Endodermal cell (in vitro differentiated cells): ENCODE results near the gene NIPBL. TPM values are rescaled to one million over a fixed set of nuclear protein-coding genes. Genes with fewer than 3 reads are reported as not detected.
A peak's percentile ranks its signal among the peaks of the same experiment; 100 is the strongest.
"Not testable (repeated sequence)": the region's sequence is repeated elsewhere in the genome, so short reads cannot be mapped to it uniquely, and the experiment has no call there.

ENCODE experiments used
- DNase-seq: peaks from one replicate; pipeline ENCODE4 v3.0.0-alpha.2; 2017
- H3K27ac ChIP-seq: 2 replicates; pipeline ENCODE4 v1.5.1; 2013; ENCODE audit warnings: mild to moderate bottlenecking, low read depth, low read length, moderate library complexity
- H3K27me3 ChIP-seq: 2 replicates; pipeline ENCODE4 v1.6.1; 2013; ENCODE audit warnings: mild to moderate bottlenecking, low read length, moderate library complexity; ENCODE audit not compliant: insufficient read depth, control insufficient read depth, poor library complexity, severe bottlenecking
- H3K36me3 ChIP-seq: 2 replicates; pipeline ENCODE4 v1.7.0; 2013; ENCODE audit warnings: mild to moderate bottlenecking, low read length, moderate library complexity; ENCODE audit not compliant: control insufficient read depth, insufficient read depth
- H3K4me1 ChIP-seq: one replicate; pipeline ENCODE4 v1.7.0; 2013; ENCODE audit warnings: low read length; ENCODE audit not compliant: control insufficient read depth, insufficient read depth
- H3K4me3 ChIP-seq: 2 replicates; pipeline ENCODE4 v1.5.1; 2013; ENCODE audit warnings: mild to moderate bottlenecking, low read length, moderate library complexity
- H3K9ac ChIP-seq: 2 replicates; pipeline ENCODE4 v1.6.1; 2013; ENCODE audit warnings: mild to moderate bottlenecking, low read length, moderate library complexity; ENCODE audit not compliant: poor library complexity, severe bottlenecking; ENCODE audit errors: extremely low read depth
- H3K9me3 ChIP-seq: 2 replicates; pipeline ENCODE4 v1.6.1; 2013; ENCODE audit warnings: mild to moderate bottlenecking, low read length, moderate library complexity; ENCODE audit not compliant: control insufficient read depth
- H3K27ac Mint-ChIP-seq: 2 replicates; pipeline ENCODE4 v1.8.0; 2020; ENCODE audit warnings: mixed read lengths
- H3K27me3 Mint-ChIP-seq: 2 replicates; pipeline ENCODE4 v1.8.0; 2021; ENCODE audit warnings: mild to moderate bottlenecking, mixed read lengths; ENCODE audit not compliant: insufficient read depth
- H3K36me3 Mint-ChIP-seq: 2 replicates; pipeline ENCODE4 v1.8.0; 2020; ENCODE audit warnings: low read depth, mixed read lengths
- H3K4me1 Mint-ChIP-seq: 2 replicates; pipeline ENCODE4 v1.8.0; 2020; ENCODE audit warnings: mixed read lengths
- H3K4me3 Mint-ChIP-seq: 2 replicates; pipeline ENCODE4 v1.8.0; 2020; ENCODE audit warnings: mild to moderate bottlenecking, moderate library complexity, mixed read lengths
- H3K9me3 Mint-ChIP-seq: 2 replicates; pipeline ENCODE4 v1.8.0; 2020; ENCODE audit warnings: mild to moderate bottlenecking, mixed read lengths
- WGBS, 2 experiments: methylation state at CpG; one replicate each; pipeline versions ENCODE4 v1.1.5 to v1.1.7; 2013; ENCODE audit warnings: missing lambda C conversion rate in 2 of 2, mixed read lengths in 1 of 2; ENCODE audit not compliant: insufficient coverage in 1 of 2, insufficient read length in 1 of 2; 5-methylcytosine and 5-hydroxymethylcytosine counted together
- total RNA-seq, 2 donors: library from RNA; stranded (reverse); fragmentation: NEBNext Ultra II Directional in 1 of 2; extraction: Animal tissue kit (Norgen Biotek cat#: 25700) in 1 of 2; gene quantifications; 2 replicates in 1 of 2; 3 replicates in 1 of 2; pipeline ENCODE4 v1.2.1, GENCODE V29; 2021
- TF ChIP-seq, protein P1 (sequence below): fragments of 200-600 bp; sonication (generic); conservative IDR thresholded peaks from 2 replicates; pipeline ENCODE4 v1.5.0; 2021; ENCODE audit warnings: antibody characterized with exemption, mild to moderate bottlenecking

Gene NIPBL
- total RNA-seq, 2 donors from 2014 or later: 63.3 to 65.8 TPM

DNA sequence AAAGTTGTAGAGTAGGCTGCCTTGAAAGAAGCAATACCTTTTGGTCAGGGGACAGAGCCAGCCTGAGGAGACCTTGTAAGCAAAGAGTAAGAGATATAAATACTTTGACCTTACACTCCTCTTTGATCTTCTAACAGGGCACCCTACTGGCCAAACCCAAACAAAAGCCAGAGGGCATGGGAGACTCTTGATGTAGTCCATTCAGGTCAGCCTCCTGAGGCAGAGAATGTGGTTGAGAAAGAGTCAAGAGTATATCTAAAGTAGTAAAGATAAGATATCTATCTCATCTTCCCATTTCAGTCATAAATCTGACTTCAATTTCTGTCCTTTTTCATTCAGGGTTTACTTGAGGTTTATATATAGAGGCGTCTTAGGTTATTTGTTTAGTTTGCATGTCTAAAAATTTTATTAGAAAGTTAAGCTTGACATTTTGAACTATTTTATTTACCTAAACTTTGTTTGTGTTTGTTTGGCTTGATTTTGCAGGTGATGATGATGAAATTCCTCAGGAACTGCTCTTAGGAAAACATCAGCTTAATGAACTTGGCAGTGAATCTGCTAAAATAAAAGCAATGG, 125.7 kb downstream of the NIPBL start:
- no peaks in the 10 kb centered on the region for H3K9me3 ChIP-seq
- no peak overlapping the region for H3K4me3 Mint-ChIP-seq
- no peaks in the 10 kb centered on the region for H3K9me3 Mint-ChIP-seq
- peak overlapping the region; percentile 37 for H3K4me3 ChIP-seq
- H3K36me3 ChIP-seq: peaks cover 58% of the 10 kb centered on the region
- TF ChIP-seq, protein P1, sequence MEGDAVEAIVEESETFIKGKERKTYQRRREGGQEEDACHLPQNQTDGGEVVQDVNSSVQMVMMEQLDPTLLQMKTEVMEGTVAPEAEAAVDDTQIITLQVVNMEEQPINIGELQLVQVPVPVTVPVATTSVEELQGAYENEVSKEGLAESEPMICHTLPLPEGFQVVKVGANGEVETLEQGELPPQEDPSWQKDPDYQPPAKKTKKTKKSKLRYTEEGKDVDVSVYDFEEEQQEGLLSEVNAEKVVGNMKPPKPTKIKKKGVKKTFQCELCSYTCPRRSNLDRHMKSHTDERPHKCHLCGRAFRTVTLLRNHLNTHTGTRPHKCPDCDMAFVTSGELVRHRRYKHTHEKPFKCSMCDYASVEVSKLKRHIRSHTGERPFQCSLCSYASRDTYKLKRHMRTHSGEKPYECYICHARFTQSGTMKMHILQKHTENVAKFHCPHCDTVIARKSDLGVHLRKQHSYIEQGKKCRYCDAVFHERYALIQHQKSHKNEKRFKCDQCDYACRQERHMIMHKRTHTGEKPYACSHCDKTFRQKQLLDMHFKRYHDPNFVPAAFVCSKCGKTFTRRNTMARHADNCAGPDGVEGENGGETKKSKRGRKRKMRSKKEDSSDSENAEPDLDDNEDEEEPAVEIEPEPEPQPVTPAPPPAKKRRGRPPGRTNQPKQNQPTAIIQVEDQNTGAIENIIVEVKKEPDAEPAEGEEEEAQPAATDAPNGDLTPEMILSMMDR: peak; percentile 41
- peaks cover 13% of the 10 kb centered on the region for H3K4me1 Mint-ChIP-seq
- no peaks in the 10 kb centered on the region for H3K27me3 Mint-ChIP-seq
- DNase-seq: peak; percentile 73
- H3K4me1 ChIP-seq: peaks cover 8% of the 10 kb centered on the region
- no peak overlapping the region for H3K27ac ChIP-seq
- H3K27ac Mint-ChIP-seq: peak overlapping the region; percentile 13
- H3K27me3 ChIP-seq: no peaks in the 10 kb centered on the region
- H3K9ac ChIP-seq: no peak overlapping the region
- WGBS, 2 experiments: 75% methylated on average over 1 of the region's 1 CpG; no CpG with 5 or more reads in 1 of the 2 experiments
- peaks cover 39% of the 10 kb centered on the region for H3K36me3 Mint-ChIP-seq

DNA sequence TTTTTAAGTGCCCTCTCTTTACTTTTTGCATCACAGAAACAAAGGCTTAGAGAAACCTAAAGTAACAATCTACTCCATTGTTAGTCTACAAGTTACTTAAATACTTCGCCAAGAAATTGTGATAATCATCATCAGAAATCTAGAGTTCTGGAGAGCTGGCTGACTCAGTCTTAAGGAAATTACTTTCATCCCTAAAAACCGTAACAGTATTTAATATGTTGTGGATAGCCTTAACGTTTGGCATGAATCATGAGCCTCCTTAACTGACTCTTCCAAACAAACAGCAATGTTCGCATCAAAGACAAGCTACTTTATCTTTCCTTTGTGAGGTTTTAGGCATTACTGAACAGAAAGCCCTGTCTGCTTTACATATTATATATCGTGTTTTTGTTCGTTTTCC, 128.7 kb downstream of the NIPBL start:
- DNase-seq: no peak
- Histone ChIP-seq H3K9ac (no peak overlapping the region), H3K4me3 (no peak overlapping the region), H3K27me3 (no peaks in the 10 kb centered on the region), H3K4me1 (peaks cover 8% of the 10 kb centered on the region), H3K36me3 (peaks cover 73% of the 10 kb centered on the region), H3K9me3 (no peaks in the 10 kb centered on the region), H3K27ac (no peak overlapping the region)
- no peak overlapping the region for H3K4me3 Mint-ChIP-seq
- H3K27me3 Mint-ChIP-seq: no peaks in the 10 kb centered on the region
- H3K4me1 Mint-ChIP-seq: peaks cover 13% of the 10 kb centered on the region
- TF ChIP-seq, protein P1: no peak
- WGBS, 2 experiments: 88 to 100% methylated on average over 1 to 6 of the region's 6 CpGs
- peaks cover 39% of the 10 kb centered on the region for H3K36me3 Mint-ChIP-seq
- H3K27ac Mint-ChIP-seq: no peak overlapping the region
- no peaks in the 10 kb centered on the region for H3K9me3 Mint-ChIP-seq

DNA sequence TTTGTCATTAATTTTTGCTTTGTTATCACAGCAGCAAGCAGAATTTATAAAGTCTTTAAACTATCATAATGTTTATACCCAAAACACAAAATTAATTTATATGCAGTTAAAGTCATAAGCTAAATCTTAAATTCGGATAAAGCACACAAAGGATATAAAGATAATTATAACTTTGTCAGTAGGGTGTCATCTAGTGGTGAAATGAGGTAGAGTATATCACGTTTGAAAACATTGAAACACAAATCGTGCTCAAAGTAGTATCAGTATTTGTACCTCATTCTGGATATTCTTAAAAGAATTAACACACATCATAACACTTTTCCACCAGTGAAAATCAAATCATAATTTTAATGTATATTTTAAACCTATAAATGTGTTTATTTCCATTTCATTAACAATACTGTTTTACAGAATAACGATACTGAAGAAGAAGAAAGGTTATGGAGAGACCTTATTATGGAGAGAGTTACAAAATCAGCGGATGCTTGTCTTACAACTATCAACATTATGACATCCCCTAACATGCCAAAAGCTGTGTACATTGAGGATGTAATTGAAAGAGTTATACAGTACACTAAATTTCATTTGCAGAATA, 129.5 kb downstream of the NIPBL start:
- no peaks in the 10 kb centered on the region for H3K9me3 ChIP-seq
- Mint-ChIP-seq H3K27ac (no peak overlapping the region), H3K36me3 (peaks cover 42% of the 10 kb centered on the region), H3K4me1 (peaks cover 13% of the 10 kb centered on the region), H3K9me3 (no peaks in the 10 kb centered on the region), H3K27me3 (no peaks in the 10 kb centered on the region), H3K4me3 (no peak overlapping the region)
- 87% methylated on average over 3 of the region's 5 CpGs; no CpG with 5 or more reads in 1 of the 2 experiments for WGBS, 2 experiments
- TF ChIP-seq, protein P1: peak; percentile 74
- H3K27me3 ChIP-seq: no peaks in the 10 kb centered on the region
- peaks cover 75% of the 10 kb centered on the region for H3K36me3 ChIP-seq
- no peak overlapping the region for H3K9ac ChIP-seq
- no peak for DNase-seq
- no peak overlapping the region for H3K27ac ChIP-seq
- H3K4me1 ChIP-seq: peaks cover 8% of the 10 kb centered on the region
- no peak overlapping the region for H3K4me3 ChIP-seq

DNA sequence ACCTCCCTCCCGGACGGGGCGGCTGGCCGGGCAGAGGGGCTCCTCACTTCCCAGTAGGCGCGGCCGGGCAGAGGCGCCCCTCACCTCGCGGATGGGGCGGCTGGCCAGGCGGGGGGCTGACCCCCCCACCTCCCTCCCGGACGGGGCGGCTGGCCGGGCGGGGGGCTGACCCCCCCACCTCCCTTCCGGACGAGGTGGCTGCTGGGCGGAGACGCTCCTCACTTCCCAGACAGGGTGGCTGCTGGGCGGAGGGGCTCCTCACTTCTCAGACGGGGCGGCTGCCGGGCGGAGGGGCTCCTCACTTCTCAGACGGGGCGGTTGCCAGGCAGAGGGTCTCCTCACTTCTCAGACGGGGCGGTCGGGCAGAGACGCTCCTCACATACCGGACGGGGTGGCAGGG, 136.6 kb downstream of the NIPBL start:
- not testable (repeated sequence) for H3K9me3 Mint-ChIP-seq, H3K27ac Mint-ChIP-seq, H3K9me3 ChIP-seq, H3K4me1 ChIP-seq, DNase-seq, H3K4me3 ChIP-seq, H3K4me3 Mint-ChIP-seq, H3K4me1 Mint-ChIP-seq, H3K27ac ChIP-seq, H3K9ac ChIP-seq, H3K27me3 ChIP-seq, H3K27me3 Mint-ChIP-seq
- H3K36me3 ChIP-seq: peaks cover 71% of the 10 kb centered on the region
- WGBS, 2 experiments: 80 to 94% methylated on average over 3 to 33 of the region's 34 CpGs
- H3K36me3 Mint-ChIP-seq: peaks cover 57% of the 10 kb centered on the region
